HG03175 (cell line): ENCODE results near the gene PRKX.
"Not testable (repeated sequence)": the region's sequence is repeated elsewhere in the genome, so short reads cannot be mapped to it uniquely, and the experiment has no call there.

Experiments used
- ATAC-seq: cut with Tn5 transposase; IDR thresholded peaks from one replicate; pipeline ENCODE4 v1.9.1; 2021; ENCODE audit warnings: mild to moderate bottlenecking, moderate library complexity; ENCODE audit not compliant: unreplicated experiment

Gene PRKX

GRCh38 chrX:3585719-3586118 lies 127.7 kb downstream of the PRKX start:
- ATAC-seq: no peak

GRCh38 chrX:3584415-3584996 lies 128.9 kb downstream of the PRKX start:
- ATAC-seq: no peak

- ATAC-seq: no peak
Measured at GRCh38 chrX:3582451-3582850, 131.0 kb downstream of the PRKX start.

GRCh38 chrX:3581609-3582108 lies 131.8 kb downstream of the PRKX start:
- no peak for ATAC-seq

GRCh38 chrX:3577551-3577950 lies 135.9 kb downstream of the PRKX start:
- ATAC-seq: no peak

GRCh38 chrX:3576886-3577501 lies 136.5 kb downstream of the PRKX start:
- no peak for ATAC-seq

- ATAC-seq: no peak
Measured at GRCh38 chrX:3567686-3568085, 145.8 kb downstream of the PRKX start.

- no peak for ATAC-seq
Measured at GRCh38 chrX:3563451-3563850, 150.0 kb downstream of the PRKX start.

- not testable (repeated sequence) for ATAC-seq
Measured at GRCh38 chrX:3560010-3560409, 153.4 kb downstream of the PRKX start.
